ENCODE measurements around the gene GJC2.

GJC2 gene

DNA sequence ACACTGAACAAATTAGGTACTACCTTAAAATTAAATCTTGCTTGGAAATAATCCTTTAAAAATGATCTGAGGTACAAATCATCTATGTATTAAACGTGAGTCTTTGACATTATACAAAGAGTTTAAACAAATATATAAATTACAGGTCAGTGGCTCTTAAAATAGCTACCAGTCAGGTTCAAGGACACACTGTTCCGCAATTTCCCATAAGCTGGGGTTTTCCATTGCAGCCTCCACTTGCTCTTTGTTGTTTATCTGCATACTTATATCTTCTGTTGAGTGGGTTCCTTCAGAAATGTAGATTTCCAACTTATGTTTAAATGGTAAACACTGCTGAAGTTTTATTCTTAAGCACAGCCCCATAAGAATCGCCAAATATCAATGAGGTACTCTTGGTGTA lies 34.9 kb upstream of the GJC2 start:
- no peak for DNase-seq

DNA sequence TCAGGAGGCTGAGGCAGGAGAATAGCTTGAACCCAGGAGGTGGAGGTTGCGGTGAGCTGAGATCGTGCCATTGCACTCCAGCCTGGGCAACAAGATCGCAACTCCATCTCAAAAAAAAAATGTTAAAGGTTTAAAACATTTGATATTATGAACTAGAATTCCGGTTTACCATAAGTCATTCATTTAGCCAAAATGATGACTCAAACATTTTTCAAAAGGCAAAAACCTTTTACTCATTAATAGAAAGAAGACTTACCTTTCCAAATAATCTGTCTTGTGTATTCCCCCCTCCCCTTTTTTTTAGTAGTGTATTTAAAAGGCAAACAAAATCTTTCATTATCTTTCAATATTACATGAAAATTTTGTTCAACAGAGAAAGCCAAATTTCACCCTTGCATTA lies 32.4 kb upstream of the GJC2 start:
- DNase-seq = no peak

DNA sequence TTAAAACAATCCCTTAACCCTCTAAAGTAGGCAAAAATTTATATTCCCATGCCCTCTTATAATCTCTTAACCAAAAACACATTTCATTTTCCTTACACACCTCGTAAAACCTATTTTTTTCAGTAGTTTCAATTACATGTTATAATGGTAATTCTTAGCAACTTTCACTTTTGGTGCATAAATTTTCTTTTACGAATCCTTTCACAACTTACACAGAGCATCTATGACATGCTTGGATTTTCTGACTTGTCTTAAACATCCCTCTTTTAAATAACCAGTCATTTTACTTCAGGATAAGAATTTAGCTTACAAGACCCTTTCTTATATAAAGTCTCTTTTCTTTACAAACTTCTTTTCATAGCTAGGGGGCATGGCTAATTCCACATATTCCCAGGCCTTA lies 31.7 kb upstream of the GJC2 start:
- no peak for DNase-seq

DNA sequence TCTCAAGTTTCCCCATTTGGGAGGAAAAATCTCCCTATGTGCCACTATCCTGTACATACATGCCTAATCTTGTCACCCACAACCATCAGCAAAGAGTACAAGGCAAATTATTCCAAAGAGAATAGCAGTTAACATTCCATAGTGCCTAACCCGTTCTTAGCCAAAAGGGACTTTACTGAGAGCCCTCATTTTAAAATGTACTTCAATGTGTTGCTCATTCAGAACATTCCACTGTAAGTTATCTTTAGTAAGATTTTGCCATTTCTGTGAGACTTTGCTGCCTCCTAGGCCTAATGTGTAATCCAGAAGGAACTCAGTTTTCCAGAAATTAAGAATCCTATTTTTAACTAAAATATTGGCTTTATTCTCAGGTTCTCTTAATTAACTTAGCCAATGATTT lies 29.4 kb upstream of the GJC2 start:
- no peak for DNase-seq

DNA sequence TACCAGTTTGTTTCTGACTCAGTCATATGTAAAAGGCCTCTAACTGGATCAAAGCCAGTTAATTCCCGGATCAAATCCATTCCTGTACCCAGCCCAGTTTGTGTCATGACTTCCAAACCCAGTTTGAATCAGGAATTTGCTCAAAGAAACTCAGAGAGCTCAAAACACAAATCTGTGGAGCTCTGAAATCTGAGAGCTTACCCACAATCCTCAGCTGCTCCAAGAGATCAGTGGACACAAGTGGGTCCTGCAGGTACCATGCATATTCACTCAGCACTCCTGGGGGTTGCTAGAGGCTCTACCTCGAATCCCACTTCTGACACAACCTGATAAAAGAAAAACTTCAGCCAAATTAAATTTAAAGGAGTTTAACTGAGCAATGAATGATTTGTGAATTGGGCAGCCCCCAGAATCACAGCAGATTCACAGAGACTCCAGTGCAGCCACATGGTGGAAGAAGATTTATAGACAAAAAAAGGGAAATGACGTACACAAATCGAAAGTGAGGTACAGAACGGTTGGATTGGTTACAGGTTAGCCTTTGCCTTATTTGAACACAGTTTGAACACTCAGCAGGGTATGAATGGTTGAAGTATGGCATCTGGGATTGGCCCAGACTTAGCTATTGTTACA lies 28.8 kb upstream of the GJC2 start:
- no peak for DNase-seq

DNA sequence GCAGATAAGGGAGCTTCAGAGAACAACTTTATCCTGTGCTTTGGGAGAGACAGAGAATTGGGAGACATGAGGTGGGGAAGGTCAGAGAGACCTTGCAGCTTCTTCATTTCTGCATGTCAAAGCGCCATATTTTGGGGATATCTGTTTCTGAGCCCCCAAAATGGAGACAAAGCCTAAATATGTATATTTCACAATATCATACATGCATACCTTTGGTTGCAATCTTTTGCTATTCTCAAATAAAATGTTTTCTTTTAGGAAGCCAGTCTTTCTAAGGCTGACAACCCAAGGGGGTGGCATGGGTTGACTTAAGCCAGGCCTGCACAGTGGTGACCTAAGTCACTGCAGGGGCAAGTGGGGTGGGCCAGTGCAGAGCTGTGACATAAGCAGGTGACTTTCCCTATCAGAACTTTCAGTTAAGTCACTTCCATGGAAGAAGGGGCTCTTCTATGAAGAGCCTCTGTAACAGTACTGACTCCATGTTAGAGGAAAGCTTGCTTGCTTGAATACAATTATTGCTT lies 26.7 kb upstream of the GJC2 start:
- no peak for DNase-seq

DNA sequence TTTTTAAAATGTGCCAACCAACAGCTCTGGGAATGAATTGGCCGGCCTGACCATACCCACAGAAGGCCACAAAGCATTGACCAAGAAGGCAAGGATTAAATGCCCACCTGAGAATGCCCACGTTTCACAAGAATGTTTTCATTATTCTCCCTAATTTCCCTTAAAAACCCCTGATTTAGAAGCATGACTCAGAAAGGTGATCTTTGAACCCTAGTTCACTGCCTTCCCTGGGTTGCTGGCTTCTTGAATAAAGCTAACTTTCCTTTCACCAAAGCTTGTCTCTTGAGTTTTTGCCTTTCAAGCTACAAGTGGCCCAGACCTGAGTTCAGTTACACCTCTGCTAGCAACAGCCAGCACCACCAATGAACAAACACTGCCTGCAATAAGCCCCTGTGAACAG lies 26.2 kb upstream of the GJC2 start:
- DNase-seq = no peak

DNA sequence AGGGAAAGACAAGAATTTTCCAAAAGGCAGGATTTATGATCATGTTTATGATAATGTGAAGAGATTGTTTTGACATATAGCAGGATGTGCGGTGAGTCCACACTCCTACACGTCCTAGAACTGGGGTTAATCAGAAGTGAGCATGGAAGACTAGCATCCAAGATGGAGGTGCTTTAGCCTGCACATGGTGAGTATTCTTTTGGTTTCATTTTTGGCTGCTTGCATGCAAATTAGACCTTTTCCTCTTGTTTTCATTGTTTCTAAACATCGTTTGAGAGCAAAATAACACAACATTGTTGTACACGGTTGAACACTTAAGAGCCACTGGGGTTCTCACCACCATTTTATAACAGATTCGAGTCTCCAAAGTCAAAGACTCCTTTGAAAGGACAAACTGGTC lies 24.5 kb upstream of the GJC2 start:
- no peak for DNase-seq

DNA sequence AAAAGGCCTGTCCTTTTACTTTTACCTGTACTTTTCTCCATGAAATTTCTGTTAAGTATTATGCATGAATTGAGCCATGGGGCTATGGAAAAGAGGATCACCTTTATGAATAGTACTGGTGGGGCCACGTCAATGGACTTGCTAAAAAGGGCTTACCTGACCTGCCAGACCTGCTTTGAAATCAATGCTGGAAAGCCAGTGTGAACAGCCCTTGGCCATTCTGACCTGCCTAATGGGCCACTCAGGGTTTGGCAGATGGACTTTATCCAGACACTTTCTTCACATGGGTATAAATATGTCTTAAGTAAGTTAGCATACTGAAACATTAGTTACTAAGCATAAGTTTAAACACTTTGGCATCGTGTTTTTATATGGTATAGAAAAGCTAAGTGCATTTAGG lies 18.0 kb upstream of the GJC2 start:
- DNase-seq = no peak

DNA sequence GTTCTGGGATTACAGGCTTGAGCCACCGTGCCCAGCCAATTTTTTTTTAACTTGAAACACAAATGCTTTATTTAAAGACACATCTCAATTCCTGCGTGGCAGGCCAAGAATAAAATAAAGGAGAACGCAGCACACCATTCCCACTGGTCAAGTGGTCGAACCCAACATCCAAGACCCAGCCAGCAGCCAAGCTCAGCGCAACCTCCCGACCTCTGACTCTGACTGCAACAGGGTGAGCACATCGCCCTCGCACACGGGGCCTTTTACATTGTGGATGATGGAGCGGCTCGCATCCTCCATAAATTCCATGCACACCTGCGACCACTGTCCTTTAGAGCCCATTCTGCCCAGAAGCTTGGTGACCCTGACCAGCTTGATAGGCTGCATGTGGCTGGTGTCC lies 15.1 kb upstream of the GJC2 start:
- DNase-seq = no peak

DNA sequence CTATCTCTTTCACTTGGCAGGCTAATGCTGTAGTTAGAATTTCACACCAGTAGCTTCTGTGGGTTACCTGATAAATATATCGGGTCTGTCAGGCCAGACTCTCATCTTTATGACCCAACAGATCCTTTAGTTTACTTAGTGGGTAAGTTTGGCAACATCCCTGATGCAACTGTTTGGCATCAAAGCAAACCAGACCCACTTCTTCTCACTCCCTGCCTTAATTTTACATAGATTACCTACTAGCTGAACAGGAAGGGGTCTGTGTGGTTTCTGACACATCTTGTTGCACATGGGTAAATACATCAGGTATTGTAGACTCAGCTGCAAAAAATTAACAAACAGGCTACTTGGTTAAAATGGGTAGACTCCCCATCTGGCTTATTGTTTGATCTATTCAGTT lies 12.8 kb upstream of the GJC2 start:
- DNase-seq = no peak

DNA sequence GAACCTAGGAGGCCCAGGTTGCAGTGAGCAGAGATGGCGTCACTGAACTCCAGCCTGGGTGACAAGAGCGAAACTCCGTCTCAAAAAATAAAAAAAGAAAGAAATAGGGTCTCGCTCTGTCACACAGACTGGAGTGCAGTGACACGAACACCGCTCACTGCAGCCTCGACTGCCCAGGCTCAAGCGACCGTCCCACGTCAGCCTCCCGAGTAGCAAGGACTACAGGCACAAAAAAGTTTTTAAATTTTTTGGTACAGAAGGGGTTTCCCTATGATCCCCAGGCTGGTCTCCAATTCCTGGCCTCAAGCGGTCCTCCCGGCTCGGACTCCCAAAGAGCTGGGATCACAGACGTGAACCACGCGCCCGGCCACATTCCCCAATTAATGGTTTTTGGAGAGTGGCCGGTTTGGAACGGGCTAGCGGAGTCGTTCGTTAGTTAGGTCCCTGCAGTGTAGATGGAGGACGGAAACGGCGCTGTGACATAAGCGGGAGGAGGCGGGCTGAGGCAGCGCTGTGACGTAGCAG lies 10.3 kb upstream of the GJC2 start:
- DNase-seq = no peak

DNA sequence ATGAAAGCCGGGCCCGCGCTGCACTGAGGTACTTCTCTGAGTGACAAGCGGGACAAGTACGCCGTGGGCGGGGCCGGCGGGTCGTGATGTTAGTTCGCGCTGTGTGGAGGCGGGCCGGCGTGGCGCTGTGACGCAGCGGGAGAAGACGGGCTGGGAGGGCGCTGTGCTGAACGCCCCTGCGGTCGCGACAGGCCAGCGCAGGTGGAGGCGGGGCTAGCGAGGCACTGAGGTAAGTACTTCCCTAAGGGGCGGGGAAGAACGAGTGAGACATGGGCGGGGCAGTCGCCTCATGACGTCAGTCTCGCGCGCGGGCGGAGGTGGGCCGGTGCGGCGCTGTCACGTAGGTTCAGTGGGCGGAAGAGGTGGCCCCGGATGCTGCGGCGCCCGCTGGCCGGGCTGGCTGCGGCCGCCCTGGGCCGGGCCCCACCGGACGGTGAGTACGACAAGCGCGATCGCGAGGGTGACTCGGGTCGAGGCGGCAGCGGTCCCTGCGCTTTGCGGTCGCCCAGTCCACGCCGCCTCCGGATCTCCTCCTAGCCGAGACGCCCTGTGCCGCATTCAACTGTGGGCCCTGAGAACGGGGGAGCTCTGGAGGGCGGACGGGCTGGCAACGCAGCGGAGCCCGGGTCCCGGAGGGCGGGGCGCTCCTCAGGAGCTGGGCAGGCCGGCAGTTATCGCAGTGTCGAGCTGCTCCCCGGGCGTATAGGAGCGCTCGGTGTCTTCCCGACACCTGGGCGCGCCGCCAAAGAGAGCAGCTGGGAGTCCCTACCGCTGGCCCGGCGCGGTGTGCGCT lies 9.6 kb upstream of the GJC2 start, which contains the start of gene GUK1:
GUK1 (plus strand) TSS at position 349 of the 793 bp plus-strand sequence; CDS start at position 373, 24 bp downstream.
- DNase-seq = peak; percentile 100

DNA sequence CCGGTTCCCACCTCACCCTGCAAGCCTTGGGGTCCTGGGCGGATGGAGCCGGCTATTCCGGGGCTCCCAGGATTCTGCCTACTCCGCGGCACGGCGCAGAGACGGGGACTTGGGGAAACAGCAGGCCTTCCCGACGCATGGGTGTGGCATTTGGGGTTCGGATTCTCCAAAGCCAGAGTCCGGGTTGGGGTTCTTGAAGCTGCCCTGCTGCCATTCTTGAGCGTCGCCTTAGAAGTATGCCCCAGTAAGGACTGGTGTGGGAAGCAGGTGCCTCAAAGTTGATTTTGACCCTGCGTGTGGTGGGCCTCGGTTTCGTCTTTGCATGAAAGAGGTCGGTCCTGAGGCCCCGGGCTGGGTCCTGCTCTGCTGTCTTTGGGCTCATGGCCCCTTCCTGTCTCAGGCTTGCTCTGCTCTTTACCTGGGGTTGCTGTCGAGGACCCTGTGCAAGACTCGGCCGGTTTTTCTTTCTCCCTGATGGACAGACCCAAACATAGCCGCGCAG lies 9.0 kb upstream of the GJC2 start:
- DNase-seq = no peak

DNA sequence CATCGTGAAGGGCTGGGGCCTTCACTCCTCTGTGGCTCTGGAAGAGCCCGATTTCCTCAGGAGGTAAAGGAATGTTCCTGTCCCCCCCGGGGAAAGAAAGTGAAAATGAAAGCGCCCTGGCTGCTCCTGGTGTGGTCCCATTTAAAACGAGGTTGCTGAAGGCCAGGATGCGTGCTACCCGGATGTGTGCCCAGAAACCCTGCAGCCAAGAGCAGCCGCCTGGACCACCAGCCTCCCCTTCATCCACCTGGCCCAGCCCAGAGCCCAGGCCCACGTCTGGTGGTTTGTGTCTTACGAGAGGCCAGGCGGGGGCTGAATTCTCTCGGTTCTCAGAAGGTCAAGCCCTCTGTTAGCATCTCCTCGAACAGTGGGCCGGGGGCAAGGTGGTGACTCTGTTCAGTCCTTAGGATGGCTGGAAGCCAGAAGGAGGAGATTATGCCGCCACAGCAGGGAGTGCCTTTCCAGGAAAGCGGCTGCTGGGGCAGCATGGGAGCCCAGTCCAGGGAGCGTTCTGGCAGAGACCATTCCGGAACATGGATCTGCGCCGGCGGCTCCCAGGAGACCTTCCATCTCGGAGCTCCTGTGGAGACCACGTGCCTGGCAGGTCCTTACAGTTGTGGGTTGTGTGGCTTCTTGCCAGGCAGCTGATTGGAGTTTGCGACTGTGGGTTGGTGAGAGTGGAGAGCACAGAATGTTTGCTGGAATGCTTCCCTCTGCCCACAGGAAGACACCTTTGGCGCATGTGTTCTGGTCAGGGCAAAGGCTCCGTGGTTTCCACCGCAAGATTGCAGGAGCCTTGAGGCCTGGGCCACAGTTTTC lies 8.3 kb upstream of the GJC2 start:
- no peak for DNase-seq

DNA sequence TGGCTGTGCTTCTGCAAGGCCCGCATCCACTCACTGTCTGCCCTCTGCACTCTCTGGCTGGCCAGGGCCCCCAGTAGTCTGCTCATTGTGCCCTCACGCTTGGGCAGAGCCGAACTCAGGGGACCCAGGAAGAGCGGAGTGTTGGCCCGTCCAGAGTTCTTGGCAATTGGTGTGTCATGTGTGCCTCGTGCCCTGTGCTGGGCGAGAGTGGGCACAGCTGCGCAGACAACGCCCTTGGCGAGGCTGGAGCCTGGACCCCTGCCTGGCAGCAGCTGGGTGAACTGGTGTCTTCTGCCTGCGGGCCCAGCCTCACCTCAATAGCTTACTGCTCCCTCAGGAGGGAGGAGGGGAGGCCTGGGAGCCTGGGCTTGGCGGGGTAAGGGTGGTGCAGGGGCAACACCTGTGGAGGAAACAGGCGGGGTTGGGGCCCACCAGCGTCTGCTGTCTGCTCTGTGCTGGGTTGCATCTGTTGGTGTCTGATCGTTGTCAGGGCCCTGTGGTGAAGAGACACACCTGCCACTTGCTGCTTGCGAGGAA lies 7.5 kb upstream of the GJC2 start:
- no peak for DNase-seq

DNA sequence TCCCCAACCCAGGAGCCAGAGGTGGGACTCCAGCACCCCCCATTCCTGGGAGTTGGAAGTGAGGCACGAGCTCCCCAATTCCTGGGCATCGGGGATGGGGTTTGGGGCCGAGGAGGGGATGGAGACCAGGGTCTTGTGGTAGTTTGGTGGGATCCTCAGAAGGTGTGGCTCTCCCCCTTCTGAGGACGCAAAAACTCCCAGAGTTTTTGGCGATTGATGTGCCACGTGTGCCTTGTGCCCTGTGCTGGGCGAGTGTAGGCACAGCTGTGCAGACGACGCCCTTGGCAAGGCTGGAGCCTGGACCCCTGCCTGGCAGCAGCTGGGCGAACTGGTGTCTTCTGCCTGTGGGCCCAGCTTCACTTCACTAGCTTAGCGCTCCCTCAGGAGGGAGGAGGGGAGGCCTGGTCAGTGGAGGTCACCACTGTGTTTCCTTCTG lies 7.0 kb upstream of the GJC2 start:
- no peak for DNase-seq

DNA sequence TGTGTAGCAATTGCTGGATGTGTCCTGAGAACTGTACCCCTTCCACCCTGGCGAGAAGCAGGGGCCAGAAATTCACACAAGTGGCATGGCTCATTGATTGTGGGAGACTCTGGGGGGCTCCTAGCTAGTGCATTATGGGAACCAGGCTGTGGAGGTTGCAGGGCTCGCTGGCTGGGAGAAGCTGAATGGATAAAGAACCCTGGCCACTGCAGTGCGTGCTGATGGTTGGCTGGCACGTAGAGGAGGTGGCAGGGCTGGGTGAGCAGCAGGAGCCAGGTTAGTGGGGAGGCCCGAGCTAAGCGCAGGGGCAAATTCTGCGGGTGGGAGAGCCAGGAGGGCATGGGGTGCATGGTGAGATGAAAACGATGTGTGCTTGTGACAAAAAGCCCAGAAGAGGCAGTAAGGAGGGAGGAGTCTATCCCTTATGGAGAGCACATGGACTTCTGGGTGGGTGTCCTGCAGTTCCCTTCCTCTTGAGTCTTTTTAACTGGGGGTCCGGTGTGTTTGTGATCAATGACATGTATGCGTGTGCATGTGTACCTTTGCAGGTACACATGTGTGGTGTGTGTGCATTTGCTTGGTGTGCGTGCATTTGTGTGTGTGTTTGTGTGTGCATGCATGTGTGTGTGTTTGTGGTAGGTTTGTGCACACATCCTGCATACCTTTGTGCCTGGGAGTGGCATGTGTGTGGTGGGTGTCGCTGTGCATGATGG lies 6.1 kb upstream of the GJC2 start:
- no peak for DNase-seq

DNA sequence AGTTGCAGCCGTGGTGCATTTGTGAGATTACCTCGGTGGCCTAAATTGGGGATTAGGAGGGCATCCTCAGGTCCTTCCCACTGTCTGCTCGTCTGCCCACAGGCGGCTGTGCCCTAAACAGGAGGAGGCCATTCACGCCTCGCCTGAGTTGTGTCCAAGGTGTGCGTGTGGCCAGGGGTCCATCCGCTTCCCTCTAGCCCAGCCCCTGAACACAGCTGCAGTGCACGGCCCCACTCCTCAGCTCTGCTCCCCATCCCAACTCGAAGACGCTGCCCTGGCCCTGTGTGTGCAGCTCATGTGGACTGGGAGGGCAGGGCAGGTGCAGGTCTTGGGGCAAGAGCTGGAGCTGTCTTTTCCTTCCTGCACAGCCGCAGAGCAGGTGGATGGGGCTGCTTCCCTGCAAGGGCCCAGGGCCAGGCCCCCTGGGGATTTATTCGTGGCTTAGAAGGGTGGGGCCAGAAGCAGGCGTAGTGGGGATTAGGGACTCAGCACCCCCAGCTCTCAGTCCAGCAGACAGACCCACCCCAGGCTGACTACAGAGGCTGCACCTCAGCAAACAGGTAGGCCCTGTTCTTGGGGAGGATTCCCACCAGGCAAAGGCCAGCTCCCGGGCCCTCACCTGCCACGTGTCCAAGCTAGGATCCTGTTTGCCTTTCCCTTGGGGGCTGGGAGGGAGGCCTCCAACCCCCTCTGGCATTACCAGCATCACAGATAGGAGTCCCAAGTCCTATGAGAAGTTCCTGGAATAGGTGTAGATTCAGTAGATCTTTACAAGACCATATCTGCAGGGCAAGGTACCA lies 5.3 kb upstream of the GJC2 start:
- no peak for DNase-seq

DNA sequence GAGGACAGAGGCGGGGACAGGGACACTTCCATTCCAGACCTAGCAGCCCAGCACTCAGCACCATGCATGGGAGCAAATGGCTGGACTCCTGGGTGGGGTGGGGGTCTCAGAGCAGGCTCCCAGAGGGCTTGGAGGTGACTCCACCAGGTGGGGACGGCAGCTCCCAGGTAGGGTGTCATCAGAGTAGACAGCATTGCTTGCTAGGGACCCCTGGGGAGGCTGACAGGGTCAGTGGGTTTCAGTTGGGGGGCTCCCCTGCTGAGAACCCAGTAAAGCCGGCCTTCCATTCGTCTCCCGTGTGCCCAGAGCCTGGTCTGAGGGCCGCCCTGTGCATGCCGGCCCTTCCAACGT lies 4.8 kb upstream of the GJC2 start:
- DNase-seq = no peak
